Stimulated activated CD8-positive, alpha-beta memory T cell treated with anti-CD3 and anti-CD28 coated beads, Interleukin-2, amount 100 ng/mL, for 1 hour (primary cell): ENCODE measurements around the gene MORC4.

Experiments used
- DNase-seq, 2 donors: peaks; one replicate each; pipeline ENCODE4 v3.0.0-alpha.2; 2020; ENCODE audit warnings: low read depth in 2 of 2

Gene MORC4

DNA sequence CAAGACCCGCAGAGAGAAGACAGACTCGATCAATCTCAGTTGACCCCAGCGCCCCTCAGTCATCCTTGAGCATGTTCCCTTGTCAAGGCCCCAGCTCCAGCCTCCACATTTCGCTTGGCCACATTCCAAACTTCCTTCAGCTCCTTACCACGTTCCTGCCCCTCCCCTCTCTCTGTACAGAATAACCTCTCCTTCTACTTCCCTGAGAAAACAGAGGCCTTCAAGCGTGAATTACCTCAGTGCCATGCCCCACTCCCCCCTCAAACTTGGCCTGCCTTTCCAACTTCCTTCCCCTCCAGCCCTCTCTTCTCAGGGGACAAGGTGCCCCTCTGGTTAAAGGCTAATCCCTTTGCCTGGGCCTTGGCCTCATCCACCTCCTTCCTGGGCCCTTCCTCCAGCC, 93.7 kb downstream of the MORC4 start:
- no peak for DNase-seq

GRCh38 chrX:106905064-106905708, 94.8 kb downstream of the MORC4 start:
- no peak for DNase-seq

DNA sequence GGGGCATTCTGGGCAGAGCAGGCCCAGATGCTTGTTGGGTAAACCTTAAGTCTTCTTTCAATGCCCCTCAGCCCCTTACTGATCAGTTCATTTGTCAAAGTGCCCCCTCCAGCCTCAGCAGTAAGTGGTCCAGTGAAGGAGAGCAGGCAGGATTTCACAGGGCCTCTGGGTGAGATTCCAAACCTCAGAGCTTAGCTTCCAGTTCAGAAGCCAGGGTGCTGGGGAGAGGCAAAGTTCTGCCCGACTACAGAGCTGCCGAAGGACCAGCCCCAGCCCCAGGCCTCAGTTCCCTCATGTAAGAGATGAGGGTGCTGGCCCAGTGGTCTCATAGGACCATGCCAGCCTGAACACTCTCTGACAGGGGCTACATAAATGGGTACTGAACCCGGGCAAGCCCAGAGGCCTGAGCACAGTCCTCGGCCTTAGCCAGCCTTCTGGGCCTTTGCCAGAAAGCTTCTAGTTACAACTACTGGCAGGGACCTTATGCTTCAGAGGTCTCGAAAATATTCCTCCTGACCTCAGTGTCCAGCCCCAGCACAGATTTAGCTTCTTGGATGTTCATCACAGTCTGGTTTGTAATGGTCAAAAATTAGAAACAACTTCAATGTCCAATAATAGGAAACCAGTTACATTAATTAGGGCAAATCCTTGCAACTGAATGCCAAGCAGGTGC, 96.0 kb downstream of the MORC4 start:
- DNase-seq, result no peak

DNA sequence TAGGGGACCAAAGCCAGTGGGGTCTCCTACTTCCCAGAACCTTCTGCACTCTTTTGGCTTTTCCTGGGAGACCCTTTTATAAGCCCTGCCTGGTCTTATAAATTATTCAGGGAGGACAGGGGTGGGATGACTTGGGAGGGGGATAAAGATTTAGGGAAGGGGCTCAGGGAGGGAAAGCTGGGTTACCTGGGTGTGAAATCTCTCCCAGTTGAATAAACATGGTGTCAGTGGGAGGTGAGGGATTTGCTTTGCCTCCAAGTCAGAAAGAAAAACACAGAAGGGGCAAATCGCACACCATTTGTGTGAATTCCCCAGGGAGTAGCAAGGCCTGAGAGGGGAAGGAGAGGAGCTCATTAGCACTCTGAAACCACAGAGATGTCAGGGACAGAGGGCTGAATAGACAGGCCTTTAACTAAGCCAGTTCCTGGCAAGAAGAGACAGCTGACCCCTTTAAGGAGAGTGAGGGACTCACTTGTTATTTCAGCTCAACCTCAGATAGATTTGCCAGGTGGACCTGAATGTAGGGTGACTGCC, 96.7 kb downstream of the MORC4 start, which contains the start of gene RIPPLY1:
Gene RIPPLY1, minus strand, starts transcription at position 51 of the 534 bp plus-strand sequence. CDS start 54 bp downstream, outside the sequence.
- DNase-seq, result no peak

DNA sequence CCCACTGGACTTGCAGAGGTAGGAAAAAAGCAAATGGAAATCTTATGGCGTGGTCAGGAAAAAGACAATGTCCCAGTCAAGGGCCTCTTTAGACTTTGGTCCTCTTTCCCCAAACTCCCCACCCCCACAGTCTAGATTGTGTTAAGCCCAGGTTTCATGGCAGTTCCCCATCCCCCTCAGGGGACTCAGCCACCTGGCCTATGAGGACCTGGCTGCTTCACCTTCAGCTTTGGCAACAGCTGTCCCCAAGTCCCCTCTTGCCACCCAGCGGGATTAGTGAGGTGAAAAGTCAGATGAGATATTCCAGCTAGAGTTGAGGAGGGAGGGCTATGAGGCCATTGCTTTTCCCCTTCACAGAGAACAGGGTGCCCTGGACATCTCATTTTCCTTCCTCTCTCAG, 97.3 kb downstream of the MORC4 start:
- DNase-seq, result no peak

DNA sequence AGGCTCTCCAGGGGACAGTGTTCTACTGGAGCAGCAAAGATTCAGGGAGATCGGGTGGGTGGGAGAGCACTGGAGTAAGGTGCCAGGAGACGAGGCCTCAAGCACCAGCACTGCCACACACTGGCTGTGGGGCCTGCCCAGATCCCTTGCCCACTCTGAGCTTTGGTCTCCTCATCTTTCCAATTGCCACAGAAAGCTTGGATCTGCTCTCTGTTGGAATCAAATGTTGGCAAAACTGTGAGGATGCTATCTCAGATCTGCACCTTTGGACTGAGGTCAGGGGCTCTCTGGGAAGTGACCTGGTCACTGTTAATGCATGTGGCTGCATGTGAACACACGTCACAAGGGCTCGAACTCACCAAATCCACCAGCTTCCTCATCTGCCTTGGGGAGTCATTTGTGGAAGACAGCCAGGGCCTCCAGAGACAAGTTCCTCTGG, 98.2 kb downstream of the MORC4 start:
- no peak for DNase-seq

DNA sequence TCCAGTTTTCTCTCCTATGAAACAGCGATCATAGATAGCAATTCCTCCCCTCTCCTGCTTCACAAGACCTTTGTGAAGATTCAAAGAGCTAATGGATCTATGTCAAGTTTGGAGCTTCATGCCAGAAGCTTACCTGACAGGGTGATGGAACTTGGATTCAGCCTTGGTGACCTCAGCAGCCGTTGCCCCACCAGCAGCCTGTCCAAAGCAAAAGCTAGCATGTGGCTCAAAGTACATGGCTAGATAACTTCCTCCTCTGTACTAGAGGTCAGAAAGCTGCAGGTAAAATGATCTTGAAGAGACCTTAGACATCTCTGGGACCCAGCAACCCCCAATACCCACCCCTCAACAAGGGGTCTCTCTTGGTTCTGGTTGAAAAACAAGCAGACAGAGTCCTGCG, 98.7 kb downstream of the MORC4 start:
- no peak for DNase-seq

DNA sequence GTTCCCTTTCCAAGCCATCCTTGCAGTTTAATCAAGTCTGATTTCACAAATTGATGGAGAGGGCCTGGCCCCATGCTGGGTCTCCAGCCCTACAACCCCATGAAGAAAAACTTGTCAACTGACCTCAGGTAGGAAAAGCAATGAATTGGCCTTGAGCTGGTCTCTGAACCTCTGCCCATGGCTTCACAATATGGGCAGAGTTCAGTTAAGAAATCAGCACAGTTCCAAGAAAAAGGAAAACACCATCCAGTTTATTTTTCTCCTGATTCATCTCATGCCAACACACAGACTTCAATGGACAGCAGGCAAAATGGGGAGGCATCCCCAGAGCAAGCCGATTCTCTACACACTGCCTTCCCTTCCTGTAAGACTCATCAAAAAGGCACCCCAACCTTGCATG, 100.2 kb downstream of the MORC4 start:
- DNase-seq, result no peak

- DNase-seq, result no peak
Observed at GRCh38 chrX:106899276-106899675, 100.7 kb downstream of the MORC4 start.

DNA sequence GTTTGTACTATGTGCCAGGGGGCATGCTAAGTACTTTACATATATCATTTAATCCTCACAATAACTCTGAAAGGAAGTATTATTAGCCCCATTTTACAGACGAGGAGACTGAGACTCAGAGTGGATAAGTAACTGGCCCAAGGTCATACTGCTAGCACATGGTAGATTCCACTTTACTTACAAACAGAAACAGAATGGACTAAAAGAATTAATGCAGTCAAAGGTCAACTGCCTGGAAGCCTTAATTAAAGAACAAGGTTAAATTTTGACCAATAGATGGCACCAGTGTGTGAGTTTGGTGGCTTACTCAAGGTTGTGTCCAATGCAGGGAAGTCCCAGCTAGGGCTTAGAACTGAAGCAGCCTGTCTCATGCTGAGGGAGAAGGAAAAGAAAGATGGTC, 101.5 kb downstream of the MORC4 start:
- no peak for DNase-seq

DNA sequence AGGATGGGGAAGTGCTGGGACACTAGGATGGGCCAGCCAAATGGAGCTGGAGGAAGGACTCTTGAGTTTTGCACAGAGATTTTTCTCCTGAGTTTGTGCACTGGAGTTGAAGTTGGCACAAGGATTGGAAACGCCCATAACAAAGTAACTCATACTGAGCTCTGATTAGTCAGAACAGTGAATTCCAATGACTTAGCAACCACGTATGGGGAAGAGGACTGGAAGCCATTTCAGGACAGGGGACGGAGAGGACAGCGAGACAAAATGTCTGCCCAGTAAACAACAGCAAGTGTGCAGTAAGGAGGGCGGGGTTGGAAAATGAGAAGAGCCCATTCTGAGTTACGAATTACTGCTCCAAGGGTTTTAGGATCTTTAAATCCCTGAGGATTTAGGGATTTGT, 102.8 kb downstream of the MORC4 start:
- DNase-seq, result no peak

DNA sequence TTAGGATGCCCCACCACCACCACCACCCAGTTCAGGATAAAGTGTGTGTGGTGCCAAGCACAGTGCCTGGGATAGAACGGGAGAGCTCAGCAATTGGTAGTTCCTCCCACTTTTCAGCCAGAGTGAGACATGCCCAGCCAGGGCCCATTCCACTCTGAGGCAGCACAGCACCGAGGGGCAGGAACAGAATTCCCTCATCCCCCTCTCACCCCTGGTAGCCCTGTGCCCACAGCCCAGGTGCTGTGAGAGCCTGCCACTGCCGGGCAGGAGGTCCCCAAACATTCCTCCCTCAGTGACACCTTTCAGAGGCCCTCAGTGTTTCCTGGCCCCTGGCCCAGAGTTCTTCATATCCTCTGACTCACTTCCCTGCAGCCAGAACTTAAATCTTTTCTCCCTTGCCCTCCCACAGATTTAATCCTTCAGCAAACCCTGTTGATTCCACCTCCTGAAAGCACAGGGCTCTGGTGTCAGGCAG, 105.0 kb downstream of the MORC4 start:
- DNase-seq, result no peak

DNA sequence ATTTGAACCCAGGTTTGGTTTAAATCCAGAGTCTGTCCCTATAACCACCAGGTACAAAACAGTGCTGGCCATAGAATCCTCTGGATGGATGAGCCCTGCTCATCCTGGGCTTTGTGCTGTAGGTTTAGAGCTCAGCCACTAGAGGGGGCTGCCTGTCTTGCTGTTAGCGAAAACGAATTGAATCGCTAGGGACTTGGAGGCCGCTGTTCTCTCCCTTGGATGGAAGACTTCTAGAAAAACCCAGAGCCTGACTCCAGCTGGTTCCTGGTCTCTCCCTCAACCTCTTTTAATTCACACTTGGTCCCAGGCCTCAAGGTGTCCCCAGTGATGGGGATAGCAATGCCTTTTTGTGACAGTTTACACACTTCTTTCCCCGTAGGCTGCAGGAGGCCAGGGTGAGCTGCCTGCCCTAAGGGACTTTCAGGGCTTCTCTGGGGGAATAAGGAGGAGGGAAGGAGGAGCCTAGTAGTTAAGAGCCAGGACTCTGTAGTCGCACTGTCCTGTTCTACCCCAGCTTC, 105.6 kb downstream of the MORC4 start:
- DNase-seq, result peak; percentile 9 to 14

GRCh38 chrX:106891762-106892460, 108.1 kb downstream of the MORC4 start:
- DNase-seq, result no peak
